Mesenchymal stem cell (in vitro differentiated cells and primary cell): ENCODE data around the gene SLC35G2.

ENCODE experiments used
- DNase-seq: peaks from one replicate; pipeline ENCODE4 v3.0.0-alpha.2; 2013
- H2AFZ ChIP-seq: one replicate; pipeline ENCODE4 v1.6.1; 2013; ENCODE audit warnings: low read depth, mild to moderate bottlenecking, control low read depth, inconsistent platforms, low read length, moderate library complexity
- H2AK5ac ChIP-seq: 2 replicates; pipeline ENCODE4 v1.6.1; 2013; ENCODE audit warnings: low read length, moderate library complexity, mild to moderate bottlenecking, inconsistent platforms; ENCODE audit not compliant: severe bottlenecking
- H2BK120ac ChIP-seq: one replicate; pipeline ENCODE4 v1.6.1; 2013; ENCODE audit warnings: low read depth, mild to moderate bottlenecking, inconsistent platforms, low read length, moderate library complexity
- H2BK12ac ChIP-seq, 2 experiments: one replicate each; pipeline ENCODE4 v1.6.1; 2013; ENCODE audit warnings: inconsistent platforms in 2 of 2, low read length in 2 of 2, mild to moderate bottlenecking in 2 of 2, moderate library complexity in 2 of 2, control low read depth in 1 of 2
- H2BK15ac ChIP-seq: one replicate; pipeline ENCODE4 v1.6.1; 2013; ENCODE audit warnings: mild to moderate bottlenecking, low read depth, inconsistent platforms; ENCODE audit not compliant: poor library complexity, severe bottlenecking
- H2BK5ac ChIP-seq: 2 replicates; pipeline ENCODE4 v1.6.1; 2013; ENCODE audit warnings: low read depth, mild to moderate bottlenecking, low read length, control low read depth, inconsistent platforms; ENCODE audit not compliant: poor library complexity, severe bottlenecking
- H3K14ac ChIP-seq, 2 experiments: one replicate each; pipeline ENCODE4 v1.6.1; 2013; ENCODE audit warnings: inconsistent platforms in 2 of 2, low read length in 2 of 2, control low read depth in 1 of 2, mild to moderate bottlenecking in 1 of 2, moderate library complexity in 1 of 2
- H3K18ac ChIP-seq, 2 experiments: one replicate each; pipeline ENCODE4 v1.6.1; 2013; ENCODE audit warnings: inconsistent platforms in 2 of 2, low read length in 2 of 2, control low read depth in 1 of 2, low read depth in 1 of 2, mild to moderate bottlenecking in 1 of 2
- H3K23ac ChIP-seq, 2 experiments: one replicate each; pipeline ENCODE4 v1.6.1; 2013; ENCODE audit warnings: inconsistent platforms in 2 of 2, low read length in 2 of 2, mild to moderate bottlenecking in 2 of 2, moderate library complexity in 2 of 2, control low read depth in 1 of 2
- H3K27ac ChIP-seq: 2 replicates; pipeline ENCODE4 v1.5.1; 2013; ENCODE audit warnings: mild to moderate bottlenecking, moderate library complexity, low read length, control low read depth, inconsistent platforms; ENCODE audit not compliant: poor library complexity, severe bottlenecking
- H3K27me3 ChIP-seq, 2 experiments: 2 replicates each; pipeline versions ENCODE4 v1.6.1 to v1.7.0; 2013; ENCODE audit warnings: low read length in 2 of 2, mild to moderate bottlenecking in 2 of 2, moderate library complexity in 2 of 2, control low read depth in 1 of 2, inconsistent platforms in 1 of 2; ENCODE audit not compliant: control insufficient read depth in 1 of 2, insufficient read depth in 1 of 2
- H3K36me3 ChIP-seq, 2 experiments: 2 replicates each; pipeline versions ENCODE4 v1.6.1 to v1.7.0; 2013; ENCODE audit warnings: low read length in 2 of 2, control low read depth in 1 of 2, inconsistent platforms in 1 of 2, low read depth in 1 of 2, mild to moderate bottlenecking in 1 of 2; ENCODE audit not compliant: insufficient read depth in 2 of 2, control insufficient read depth in 1 of 2
- H3K4ac ChIP-seq, 2 experiments: one replicate each; pipeline ENCODE4 v1.6.1; 2013; ENCODE audit warnings: inconsistent platforms in 2 of 2, low read length in 2 of 2, mild to moderate bottlenecking in 2 of 2, moderate library complexity in 2 of 2, control low read depth in 1 of 2, low read depth in 1 of 2
- H3K4me1 ChIP-seq: 2 replicates; pipeline ENCODE4 v1.6.1; 2013; ENCODE audit warnings: low read depth, low read length, control low read depth; ENCODE audit not compliant: control insufficient read depth, insufficient read depth
- H3K4me2 ChIP-seq: 2 replicates; pipeline ENCODE4 v1.6.1; 2013; ENCODE audit warnings: low read length, mild to moderate bottlenecking, inconsistent platforms; ENCODE audit not compliant: poor library complexity, severe bottlenecking
- H3K4me3 ChIP-seq, 2 experiments: 2 replicates each; pipeline versions ENCODE4 v1.5.1 to v1.7.0; 2013; ENCODE audit warnings: low read length in 2 of 2, mild to moderate bottlenecking in 2 of 2, control low read depth in 1 of 2, low read depth in 1 of 2; ENCODE audit not compliant: insufficient read depth in 1 of 2
- H3K79me1 ChIP-seq: replicated peaks from 2 replicates; pipeline ENCODE4 v1.6.1; 2013; ENCODE audit warnings: mild to moderate bottlenecking, control low read depth, low read length, inconsistent platforms; ENCODE audit not compliant: poor library complexity, severe bottlenecking
- H3K9ac ChIP-seq: 2 replicates; pipeline ENCODE4 v1.7.0; 2013; ENCODE audit warnings: mild to moderate bottlenecking, low read length, moderate library complexity
- H3K9me3 ChIP-seq: 2 replicates; pipeline ENCODE4 v1.7.0; 2013; ENCODE audit warnings: mild to moderate bottlenecking, low read length; ENCODE audit not compliant: control insufficient read depth
- H4K8ac ChIP-seq: one replicate; pipeline ENCODE4 v1.6.1; 2013; ENCODE audit warnings: inconsistent platforms, mild to moderate bottlenecking, low read length, moderate library complexity
- H4K91ac ChIP-seq: one replicate; pipeline ENCODE4 v1.6.1; 2013; ENCODE audit warnings: mild to moderate bottlenecking, low read length, inconsistent platforms
- WGBS: methylation state at CpG from one replicate; pipeline ENCODE4 v1.1.7; 2013; ENCODE audit warnings: mixed read lengths; 5-methylcytosine and 5-hydroxymethylcytosine counted together

SLC35G2 gene

GRCh38 chr3:136885357-136886213, 66.7 kb downstream of the SLC35G2 start:
- 94% methylated on average over 4 of the region's 5 CpGs for WGBS
- peaks cover 3% of the 10 kb centered on the region for H3K4me1 ChIP-seq
- H2BK5ac ChIP-seq, result no peak overlapping the region
- H3K23ac ChIP-seq, result no peak overlapping the region
- peaks cover 11% of the 10 kb centered on the region for H3K79me1 ChIP-seq
- H3K36me3 ChIP-seq, result peaks cover 2 to 6% of the 10 kb centered on the region in 2 experiments
- no peak overlapping the region for H2AK5ac ChIP-seq
- H2BK15ac ChIP-seq, result no peak overlapping the region
- H3K18ac ChIP-seq, result no peak overlapping the region
- H3K9me3 ChIP-seq, result no peaks in the 10 kb centered on the region
- H3K27me3 ChIP-seq, result no peaks in the 10 kb centered on the region
- no peak overlapping the region for H3K4ac ChIP-seq
- H3K27ac ChIP-seq, result no peak overlapping the region
- no peak overlapping the region for H2AFZ ChIP-seq
- no peak overlapping the region for H3K14ac ChIP-seq
- H4K91ac ChIP-seq, result no peak overlapping the region
- H3K4me2 ChIP-seq, result no peak overlapping the region
- H3K9ac ChIP-seq, result no peak overlapping the region
- no peak for DNase-seq
- H2BK120ac ChIP-seq, result no peak overlapping the region
- no peak overlapping the region for H4K8ac ChIP-seq
- no peak overlapping the region for H2BK12ac ChIP-seq
- no peak overlapping the region for H3K4me3 ChIP-seq

- no peak overlapping the region for H3K23ac ChIP-seq
These were observed 71.0 kb downstream of the SLC35G2 start for GRCh38 chr3:136889947-136890346.

GRCh38 chr3:136891934-136892855, 73.3 kb downstream of the SLC35G2 start:
- Histone ChIP-seq H3K4me2 (no peak overlapping the region), H2BK15ac (no peak overlapping the region), H4K91ac (no peak overlapping the region), H3K9me3 (peaks cover 18% of the 10 kb centered on the region), H3K4ac (no peak overlapping the region), H2AK5ac (no peak overlapping the region), H3K27me3 (no peaks in the 10 kb centered on the region), H3K36me3 (peaks cover 13 to 17% of the 10 kb centered on the region in 2 experiments), H3K14ac (no peak overlapping the region), H4K8ac (no peak overlapping the region), H3K27ac (no peak overlapping the region), H3K23ac (no peak overlapping the region), H3K79me1 (peaks cover 10% of the 10 kb centered on the region), H2BK5ac (no peak overlapping the region), H3K4me1 (no peaks in the 10 kb centered on the region), H2AFZ (no peak overlapping the region), H2BK120ac (no peak overlapping the region), H3K4me3 (no peak overlapping the region), H3K18ac (no peak overlapping the region), H3K9ac (no peak overlapping the region), H2BK12ac (no peak overlapping the region)
- WGBS, result 0% methylated on average over 1 of the region's 2 CpGs
- DNase-seq, result no peak

More at GRCh38 chr3:136889947-136890346, 71.0 kb downstream of the SLC35G2 start:
- H2AFZ ChIP-seq, result no peak overlapping the region
- 88% methylated on average over 18 of the region's 24 CpGs for WGBS
- H3K14ac ChIP-seq, result no peak overlapping the region
- no peak overlapping the region for H2BK120ac ChIP-seq
- H2AK5ac ChIP-seq, result no peak overlapping the region
- H3K4me3 ChIP-seq, result no peak overlapping the region
- no peak overlapping the region for H4K91ac ChIP-seq
- no peak overlapping the region for H4K8ac ChIP-seq
- peaks cover 8% of the 10 kb centered on the region for H3K79me1 ChIP-seq
- no peak overlapping the region for H3K18ac ChIP-seq
- no peak overlapping the region for H3K9ac ChIP-seq
- no peak for DNase-seq
- no peak overlapping the region for H2BK12ac ChIP-seq
- no peaks in the 10 kb centered on the region for H3K4me1 ChIP-seq
- no peaks in the 10 kb centered on the region for H3K27me3 ChIP-seq
- no peak overlapping the region for H3K4me2 ChIP-seq
- H3K4ac ChIP-seq, result no peak overlapping the region
- H3K27ac ChIP-seq, result no peak overlapping the region
- peaks cover 6 to 10% of the 10 kb centered on the region in 2 experiments for H3K36me3 ChIP-seq
- H3K9me3 ChIP-seq, result peaks cover 18% of the 10 kb centered on the region
- H2BK5ac ChIP-seq, result no peak overlapping the region
- H2BK15ac ChIP-seq, result no peak overlapping the region
